Measurements from ENCODE around the gene PER2. TPM values are rescaled to one million over a fixed set of nuclear protein-coding genes. Genes with fewer than 3 reads are reported as not detected.

The PER2 gene
- polyA plus RNA-seq, 2 donors, result 4.9 to 12.6 TPM

DNA sequence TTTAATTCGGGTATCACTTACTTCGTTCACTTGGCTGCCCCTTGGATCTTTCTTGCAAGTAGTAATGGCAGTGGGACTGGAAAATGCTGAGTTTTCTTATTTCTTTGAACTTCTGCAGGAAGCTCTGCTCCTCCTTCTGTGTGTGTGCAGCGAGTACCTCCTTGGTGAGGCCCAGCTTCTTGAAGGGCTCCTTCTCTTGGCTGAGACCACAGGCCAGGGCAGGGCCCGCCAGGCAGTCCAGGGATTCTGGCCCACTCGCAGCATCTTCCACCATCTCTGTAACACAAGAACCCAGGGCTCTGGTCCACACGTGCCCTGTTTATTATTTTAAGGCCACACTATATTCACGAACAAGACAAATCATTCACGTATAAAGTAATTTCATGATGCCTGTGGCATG, 32.8 kb downstream of the PER2 start:
- peaks cover 25 to 61% of the 10 kb centered on the region in 2 donors for H3K36me3 ChIP-seq (ENCODE audit: control insufficient read depth in 2 of 2, insufficient read depth in 2 of 2, low read length in 1 of 2)
- H3K4me1 ChIP-seq (ENCODE audit: control insufficient read depth in 2 of 2, insufficient read depth in 2 of 2, low read length in 1 of 2), result no peaks in the 10 kb centered on the region
- H3K9me3 ChIP-seq (ENCODE audit: control insufficient read depth in 2 of 2, insufficient read depth in 1 of 2, low read depth in 1 of 2, low read length in 1 of 2), result no peaks in the 10 kb centered on the region
- no peak overlapping the region for H3K4me3 ChIP-seq (ENCODE audit: low read depth in 1 of 2, low read length in 2 of 2)
- H3K27me3 ChIP-seq (ENCODE audit: control insufficient read depth in 1 of 2, insufficient read depth in 2 of 2, low read length in 2 of 2), result no peaks in the 10 kb centered on the region
- H3K27ac ChIP-seq (ENCODE audit: low read depth in 2 of 2, low read length in 1 of 2), result no peak overlapping the region
- WGBS, 2 donors, result 94% methylated on average over 8 of the region's 8 CpGs

DNA sequence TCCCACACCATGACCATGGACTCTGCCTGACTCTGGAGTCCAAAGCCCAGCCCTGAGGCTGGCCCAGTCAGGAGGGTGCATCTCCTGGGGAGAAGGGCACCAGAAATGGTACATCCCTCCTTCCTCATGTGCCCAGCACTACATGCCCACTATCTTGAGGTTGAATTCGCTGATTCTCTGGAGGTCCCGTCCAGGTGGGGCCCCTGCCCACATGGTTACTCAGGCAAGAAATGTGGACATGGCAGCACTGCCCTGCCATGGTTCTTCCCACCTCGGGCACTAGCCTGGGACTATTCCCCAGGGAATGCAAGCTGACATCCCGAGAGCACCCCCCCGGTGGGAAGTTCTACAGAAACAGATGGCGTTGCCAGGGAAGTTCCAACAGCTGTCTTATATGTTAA, 33.3 kb downstream of the PER2 start:
- no peak overlapping the region for H3K27ac ChIP-seq (ENCODE audit: low read depth in 2 of 2, low read length in 1 of 2)
- no peaks in the 10 kb centered on the region for H3K4me1 ChIP-seq (ENCODE audit: control insufficient read depth in 2 of 2, insufficient read depth in 2 of 2, low read length in 1 of 2)
- no peaks in the 10 kb centered on the region for H3K9me3 ChIP-seq (ENCODE audit: control insufficient read depth in 2 of 2, insufficient read depth in 1 of 2, low read depth in 1 of 2, low read length in 1 of 2)
- H3K27me3 ChIP-seq (ENCODE audit: control insufficient read depth in 1 of 2, insufficient read depth in 2 of 2, low read length in 2 of 2), result no peaks in the 10 kb centered on the region
- WGBS, 2 donors, result 87 to 90% methylated on average over 6 of the region's 6 CpGs
- peaks cover 28 to 64% of the 10 kb centered on the region in 2 donors for H3K36me3 ChIP-seq (ENCODE audit: control insufficient read depth in 2 of 2, insufficient read depth in 2 of 2, low read length in 1 of 2)
- no peak overlapping the region for H3K4me3 ChIP-seq (ENCODE audit: low read depth in 1 of 2, low read length in 2 of 2)

DNA sequence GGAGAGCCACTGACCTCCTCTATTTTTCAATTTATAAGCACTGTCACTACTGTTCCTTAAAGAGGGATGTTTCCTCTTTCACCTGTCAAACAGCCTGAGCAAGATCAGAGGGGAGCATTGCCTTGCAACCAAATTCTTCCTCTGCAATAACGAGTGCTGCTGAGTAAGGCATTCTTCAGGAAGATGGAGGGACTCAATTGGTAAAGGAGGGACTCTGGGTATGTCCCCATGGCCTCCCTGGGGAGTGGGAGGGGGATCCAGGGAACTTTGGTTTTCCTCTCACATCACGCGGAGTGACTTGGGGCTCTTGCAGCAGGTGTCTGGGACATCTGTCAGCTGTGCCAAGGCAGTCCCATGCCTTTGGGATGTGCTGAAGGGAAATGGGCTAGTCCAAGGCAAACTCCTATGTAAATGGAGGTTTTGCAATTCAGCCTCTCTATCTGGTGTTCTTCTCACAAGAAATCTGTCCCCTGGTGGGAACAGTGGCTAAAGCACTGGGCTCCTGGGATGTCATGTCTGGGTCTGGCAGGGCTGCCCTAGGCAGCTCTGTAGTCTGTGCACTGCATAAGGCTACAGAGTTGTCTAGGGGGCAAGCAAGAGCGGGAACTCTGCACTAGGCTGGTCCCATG, 34.2 kb downstream of the PER2 start:
- 78 to 79% methylated on average over 4 of the region's 4 CpGs for WGBS, 2 donors
- H3K27me3 ChIP-seq (ENCODE audit: control insufficient read depth in 1 of 2, insufficient read depth in 2 of 2, low read length in 2 of 2), result no peaks in the 10 kb centered on the region
- no peaks in the 10 kb centered on the region for H3K9me3 ChIP-seq (ENCODE audit: control insufficient read depth in 2 of 2, insufficient read depth in 1 of 2, low read depth in 1 of 2, low read length in 1 of 2)
- H3K4me1 ChIP-seq (ENCODE audit: control insufficient read depth in 2 of 2, insufficient read depth in 2 of 2, low read length in 1 of 2), result no peaks in the 10 kb centered on the region
- no peak overlapping the region for H3K27ac ChIP-seq (ENCODE audit: low read depth in 2 of 2, low read length in 1 of 2)
- H3K4me3 ChIP-seq (ENCODE audit: low read depth in 1 of 2, low read length in 2 of 2), result no peak overlapping the region
- peaks cover 30 to 67% of the 10 kb centered on the region in 2 donors for H3K36me3 ChIP-seq (ENCODE audit: control insufficient read depth in 2 of 2, insufficient read depth in 2 of 2, low read length in 1 of 2)

DNA sequence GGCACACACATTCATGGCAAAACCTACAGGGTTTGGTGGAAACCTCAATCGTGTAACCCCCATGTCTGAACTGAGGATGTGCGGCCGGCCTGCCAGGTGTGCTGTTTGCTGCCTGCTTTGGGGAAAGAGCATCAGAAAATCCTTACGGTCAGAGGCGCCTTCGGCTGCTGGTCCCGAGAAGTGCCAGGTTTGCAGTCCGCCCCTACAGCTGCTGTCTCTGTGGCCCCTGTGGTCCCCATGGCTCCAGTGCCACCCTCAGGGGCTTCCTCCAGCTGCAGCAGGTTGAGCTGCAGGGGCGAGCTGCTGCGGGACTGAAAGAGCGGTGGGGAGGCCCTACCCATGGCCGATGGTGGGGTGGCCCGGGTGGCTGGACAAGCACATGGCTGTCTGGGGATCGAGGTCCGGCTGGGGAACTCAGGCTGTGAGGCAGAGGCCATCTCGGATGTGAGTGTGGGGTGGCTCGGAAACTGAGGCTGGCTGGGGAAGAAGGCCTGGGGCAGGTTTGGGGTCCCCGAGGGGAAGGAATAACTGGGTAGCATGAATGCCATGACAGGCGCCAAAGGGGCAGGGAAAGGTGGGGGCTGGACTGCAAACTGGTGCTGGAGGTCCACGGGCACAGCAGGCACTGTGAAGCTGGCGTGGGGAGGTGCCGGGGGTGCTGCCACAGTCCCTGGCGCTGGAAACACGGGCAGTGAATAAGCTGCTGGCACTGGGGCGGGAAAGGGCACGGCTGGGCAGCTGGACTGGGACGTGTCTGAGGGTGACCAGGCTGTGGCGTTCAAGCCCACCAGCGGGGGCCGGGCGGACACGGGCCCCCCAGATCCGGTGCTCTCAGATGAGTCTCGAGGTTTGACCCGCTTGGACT, 35.4 kb downstream of the PER2 start:
- H3K4me1 ChIP-seq (ENCODE audit: control insufficient read depth in 2 of 2, insufficient read depth in 2 of 2, low read length in 1 of 2), result no peaks in the 10 kb centered on the region
- no peak overlapping the region for H3K4me3 ChIP-seq (ENCODE audit: low read depth in 1 of 2, low read length in 2 of 2)
- no peaks in the 10 kb centered on the region for H3K9me3 ChIP-seq (ENCODE audit: control insufficient read depth in 2 of 2, insufficient read depth in 1 of 2, low read depth in 1 of 2, low read length in 1 of 2)
- no peak overlapping the region for H3K27ac ChIP-seq (ENCODE audit: low read depth in 2 of 2, low read length in 1 of 2)
- 95 to 97% methylated on average over 35 of the region's 35 CpGs for WGBS, 2 donors
- H3K36me3 ChIP-seq (ENCODE audit: control insufficient read depth in 2 of 2, insufficient read depth in 2 of 2, low read length in 1 of 2), result peaks cover 26 to 62% of the 10 kb centered on the region in 2 donors
- no peaks in the 10 kb centered on the region for H3K27me3 ChIP-seq (ENCODE audit: control insufficient read depth in 1 of 2, insufficient read depth in 2 of 2, low read length in 2 of 2)

DNA sequence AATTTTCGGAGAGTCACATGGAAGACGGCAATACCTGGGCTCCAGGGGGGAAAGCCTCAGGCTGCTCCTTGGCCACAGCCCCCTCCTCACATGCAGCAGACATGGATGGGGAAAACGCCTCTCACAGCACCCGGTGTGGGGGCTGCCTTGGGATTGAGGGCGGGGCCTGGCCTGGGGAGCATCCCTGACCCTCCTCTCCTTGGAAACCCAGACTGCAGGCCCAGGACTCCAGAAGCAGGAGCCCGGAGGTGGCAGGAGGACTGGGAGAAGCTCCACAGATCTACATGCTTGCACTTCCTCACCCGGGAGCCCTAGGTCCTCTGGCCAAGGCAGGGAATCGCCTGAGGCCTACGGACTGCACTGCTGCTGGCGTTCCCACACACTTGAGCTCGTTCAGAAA, 36.4 kb downstream of the PER2 start:
- 90 to 92% methylated on average over 11 of the region's 11 CpGs for WGBS, 2 donors
- Histone ChIP-seq H3K4me1 (ENCODE audit: control insufficient read depth in 2 of 2, insufficient read depth in 2 of 2, low read length in 1 of 2) (no peaks in the 10 kb centered on the region), H3K9me3 (ENCODE audit: control insufficient read depth in 2 of 2, insufficient read depth in 1 of 2, low read depth in 1 of 2, low read length in 1 of 2) (no peaks in the 10 kb centered on the region), H3K36me3 (ENCODE audit: control insufficient read depth in 2 of 2, insufficient read depth in 2 of 2, low read length in 1 of 2) (peaks cover 22 to 66% of the 10 kb centered on the region in 2 donors), H3K27me3 (ENCODE audit: control insufficient read depth in 1 of 2, insufficient read depth in 2 of 2, low read length in 2 of 2) (no peaks in the 10 kb centered on the region), H3K27ac (ENCODE audit: low read depth in 2 of 2, low read length in 1 of 2) (no peak overlapping the region), H3K4me3 (ENCODE audit: low read depth in 1 of 2, low read length in 2 of 2) (no peak overlapping the region)

DNA sequence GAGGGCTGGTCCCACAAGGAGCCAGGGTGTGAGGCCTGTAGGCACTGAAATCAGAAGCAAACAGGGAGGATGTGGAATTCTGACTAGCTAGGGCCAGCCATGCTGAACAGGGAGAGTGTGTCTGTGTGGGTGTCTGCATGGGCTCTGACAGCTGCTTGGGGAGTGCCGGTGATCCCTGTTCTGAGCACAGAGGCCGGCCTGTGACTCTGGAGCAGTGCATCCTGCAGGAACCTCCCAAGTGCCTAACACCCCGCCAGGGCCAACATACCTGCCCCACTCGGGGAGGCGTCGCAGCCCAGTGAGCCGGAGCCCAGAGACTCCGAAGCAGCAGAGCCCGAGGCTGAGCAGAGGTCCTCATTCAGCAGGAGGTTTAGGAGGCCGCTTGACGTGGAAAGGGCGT, 37.1 kb downstream of the PER2 start:
- H3K36me3 ChIP-seq (ENCODE audit: control insufficient read depth in 2 of 2, insufficient read depth in 2 of 2, low read length in 1 of 2), result peaks cover 22 to 61% of the 10 kb centered on the region in 2 donors
- no peaks in the 10 kb centered on the region for H3K27me3 ChIP-seq (ENCODE audit: control insufficient read depth in 1 of 2, insufficient read depth in 2 of 2, low read length in 2 of 2)
- no peak overlapping the region for H3K4me3 ChIP-seq (ENCODE audit: low read depth in 1 of 2, low read length in 2 of 2)
- H3K4me1 ChIP-seq (ENCODE audit: control insufficient read depth in 2 of 2, insufficient read depth in 2 of 2, low read length in 1 of 2), result no peaks in the 10 kb centered on the region
- no peak overlapping the region for H3K27ac ChIP-seq (ENCODE audit: low read depth in 2 of 2, low read length in 1 of 2)
- H3K9me3 ChIP-seq (ENCODE audit: control insufficient read depth in 2 of 2, insufficient read depth in 1 of 2, low read depth in 1 of 2, low read length in 1 of 2), result no peaks in the 10 kb centered on the region
- WGBS, 2 donors, result 96% methylated on average over 12 of the region's 12 CpGs

DNA sequence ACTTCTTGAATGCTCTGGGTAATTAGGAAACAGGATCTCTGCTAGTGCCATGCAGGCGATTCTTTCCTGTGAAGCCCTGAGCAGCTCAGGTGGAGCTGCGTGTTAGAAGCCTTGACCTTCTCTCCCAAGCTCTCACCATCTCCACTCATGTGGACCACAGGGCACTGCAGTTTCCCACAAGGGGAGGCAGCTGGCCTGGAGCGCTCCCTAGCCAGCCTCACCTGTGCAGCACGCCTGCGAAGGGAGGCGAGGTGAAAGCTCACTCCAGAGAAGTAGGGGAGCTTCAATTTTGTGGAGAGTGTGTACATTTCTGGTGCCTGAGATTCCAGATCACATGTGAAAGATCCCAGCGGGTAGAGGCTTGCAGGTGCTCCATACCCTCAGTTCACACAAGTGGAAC, 37.5 kb downstream of the PER2 start:
- H3K36me3 ChIP-seq (ENCODE audit: control insufficient read depth in 2 of 2, insufficient read depth in 2 of 2, low read length in 1 of 2), result peaks cover 22 to 58% of the 10 kb centered on the region in 2 donors
- no peaks in the 10 kb centered on the region for H3K9me3 ChIP-seq (ENCODE audit: control insufficient read depth in 2 of 2, insufficient read depth in 1 of 2, low read depth in 1 of 2, low read length in 1 of 2)
- 94% methylated on average over 7 of the region's 7 CpGs for WGBS, 2 donors

DNA sequence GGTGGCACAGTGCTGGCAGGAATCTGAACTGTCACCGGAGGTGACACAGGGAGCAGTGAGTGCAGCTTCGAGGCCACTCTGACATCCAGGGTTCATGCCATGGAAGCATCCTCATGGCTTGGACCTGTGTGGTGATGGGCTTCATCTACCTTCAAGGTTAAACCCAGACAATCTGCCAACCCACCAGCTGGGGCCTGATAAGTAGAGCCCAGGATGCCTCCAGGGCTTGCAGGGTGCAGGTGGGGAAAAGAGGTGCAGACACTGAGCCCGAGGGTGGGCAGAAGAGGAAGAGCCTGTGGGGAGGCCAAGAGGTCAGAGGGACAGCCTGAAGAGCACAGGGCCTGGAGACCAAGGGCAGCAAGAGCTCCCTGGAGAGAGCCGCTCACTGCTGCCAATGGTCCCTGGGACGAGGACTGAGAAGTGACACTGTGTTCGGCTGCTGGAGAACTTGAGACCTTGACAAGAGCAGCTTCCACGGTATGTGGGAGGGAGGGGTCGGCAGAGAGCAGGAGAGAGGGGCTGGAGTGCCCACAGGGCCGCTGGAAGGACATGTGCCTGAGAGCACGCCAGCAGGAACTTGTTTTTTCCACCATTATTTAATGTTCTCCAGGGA, 40.5 kb downstream of the PER2 start:
- no peaks in the 10 kb centered on the region for H3K9me3 ChIP-seq (ENCODE audit: control insufficient read depth in 2 of 2, insufficient read depth in 1 of 2, low read depth in 1 of 2, low read length in 1 of 2)
- H3K27me3 ChIP-seq (ENCODE audit: control insufficient read depth in 1 of 2, insufficient read depth in 2 of 2, low read length in 2 of 2), result no peaks in the 10 kb centered on the region
- WGBS, 2 donors, result 72 to 85% methylated on average over 9 to 10 of the region's 10 CpGs
- no peak overlapping the region for H3K27ac ChIP-seq (ENCODE audit: low read depth in 2 of 2, low read length in 1 of 2)
- peaks cover 13 to 50% of the 10 kb centered on the region in 2 donors for H3K36me3 ChIP-seq (ENCODE audit: control insufficient read depth in 2 of 2, insufficient read depth in 2 of 2, low read length in 1 of 2)
- H3K4me3 ChIP-seq (ENCODE audit: low read depth in 1 of 2, low read length in 2 of 2), result no peak overlapping the region
- no peaks in the 10 kb centered on the region for H3K4me1 ChIP-seq (ENCODE audit: control insufficient read depth in 2 of 2, insufficient read depth in 2 of 2, low read length in 1 of 2)

More for the DNA sequence above, 37.5 kb downstream of the PER2 start:
- Histone ChIP-seq H3K27me3 (ENCODE audit: control insufficient read depth in 1 of 2, insufficient read depth in 2 of 2, low read length in 2 of 2) (no peaks in the 10 kb centered on the region), H3K4me3 (ENCODE audit: low read depth in 1 of 2, low read length in 2 of 2) (no peak overlapping the region), H3K4me1 (ENCODE audit: control insufficient read depth in 2 of 2, insufficient read depth in 2 of 2, low read length in 1 of 2) (no peaks in the 10 kb centered on the region), H3K27ac (ENCODE audit: low read depth in 2 of 2, low read length in 1 of 2) (no peak overlapping the region)

DNA sequence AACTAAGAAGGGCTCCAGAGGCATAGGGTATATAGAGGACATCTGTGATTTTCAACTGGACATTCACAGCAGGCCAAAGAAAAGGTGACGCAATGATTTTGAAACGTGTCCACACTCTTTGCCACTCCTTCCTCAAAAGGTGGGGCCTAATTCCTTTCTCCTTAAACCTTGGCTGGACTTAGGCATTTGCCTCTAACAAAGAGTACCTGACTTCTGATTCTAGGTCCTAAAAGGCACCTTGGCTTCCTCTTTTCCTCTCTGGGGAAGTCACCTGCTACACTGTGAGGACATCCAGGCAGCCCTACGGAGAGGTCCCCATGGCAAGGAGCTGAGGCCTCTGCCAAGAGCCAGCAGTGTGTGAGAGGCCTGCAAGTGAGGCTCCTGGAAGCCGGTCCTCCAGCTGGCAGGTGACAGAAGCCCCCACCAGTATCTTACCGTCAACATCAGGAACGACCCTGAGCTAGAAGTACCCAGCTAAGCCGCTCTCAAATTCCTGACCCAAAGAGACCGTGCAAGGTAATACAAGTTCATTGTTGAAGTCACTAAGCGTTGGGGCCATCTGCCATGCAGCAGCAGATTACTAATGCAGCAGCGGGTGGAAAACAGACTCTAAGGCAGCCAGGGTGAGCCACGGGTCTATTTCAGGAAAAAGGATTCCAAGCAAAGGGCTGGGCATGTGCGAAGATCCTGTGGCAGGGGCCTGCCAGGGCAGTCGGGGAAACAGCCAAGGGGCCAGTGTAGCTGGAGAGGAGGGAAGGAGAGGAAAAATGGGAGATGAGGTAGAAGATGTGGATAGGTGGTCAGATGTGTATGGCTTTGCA, 41.2 kb downstream of the PER2 start:
- Histone ChIP-seq H3K36me3 (ENCODE audit: control insufficient read depth in 2 of 2, insufficient read depth in 2 of 2, low read length in 1 of 2) (peaks cover 10 to 46% of the 10 kb centered on the region in 2 donors), H3K4me1 (ENCODE audit: control insufficient read depth in 2 of 2, insufficient read depth in 2 of 2, low read length in 1 of 2) (peaks cover 0 to 3% of the 10 kb centered on the region in 2 donors), H3K9me3 (ENCODE audit: control insufficient read depth in 2 of 2, insufficient read depth in 1 of 2, low read depth in 1 of 2, low read length in 1 of 2) (no peaks in the 10 kb centered on the region), H3K27ac (ENCODE audit: low read depth in 2 of 2, low read length in 1 of 2) (no peak overlapping the region), H3K4me3 (ENCODE audit: low read depth in 1 of 2, low read length in 2 of 2) (no peak overlapping the region), H3K27me3 (ENCODE audit: control insufficient read depth in 1 of 2, insufficient read depth in 2 of 2, low read length in 2 of 2) (no peaks in the 10 kb centered on the region)
- WGBS, 2 donors, result 87 to 90% methylated on average over 13 of the region's 13 CpGs

Measured in esophagus (tissue), 2 donors.